Stimulated activated CD8-positive, alpha-beta memory T cell treated with anti-CD3 and anti-CD28 coated beads, Interleukin-12 subunit alpha, Interleukin-12 subunit beta, amount 100 ng/mL, for 24 hours (primary cell): ENCODE data around the gene HSF2BP.
"Not testable (repeated sequence)": the region's sequence is repeated elsewhere in the genome, so short reads cannot be mapped to it uniquely, and the experiment has no call there.

Experiments used
- DNase-seq: peaks from one replicate; pipeline ENCODE4 v3.0.0-alpha.2; 2020; ENCODE audit errors: extremely low read depth

HSF2BP gene

DNA sequence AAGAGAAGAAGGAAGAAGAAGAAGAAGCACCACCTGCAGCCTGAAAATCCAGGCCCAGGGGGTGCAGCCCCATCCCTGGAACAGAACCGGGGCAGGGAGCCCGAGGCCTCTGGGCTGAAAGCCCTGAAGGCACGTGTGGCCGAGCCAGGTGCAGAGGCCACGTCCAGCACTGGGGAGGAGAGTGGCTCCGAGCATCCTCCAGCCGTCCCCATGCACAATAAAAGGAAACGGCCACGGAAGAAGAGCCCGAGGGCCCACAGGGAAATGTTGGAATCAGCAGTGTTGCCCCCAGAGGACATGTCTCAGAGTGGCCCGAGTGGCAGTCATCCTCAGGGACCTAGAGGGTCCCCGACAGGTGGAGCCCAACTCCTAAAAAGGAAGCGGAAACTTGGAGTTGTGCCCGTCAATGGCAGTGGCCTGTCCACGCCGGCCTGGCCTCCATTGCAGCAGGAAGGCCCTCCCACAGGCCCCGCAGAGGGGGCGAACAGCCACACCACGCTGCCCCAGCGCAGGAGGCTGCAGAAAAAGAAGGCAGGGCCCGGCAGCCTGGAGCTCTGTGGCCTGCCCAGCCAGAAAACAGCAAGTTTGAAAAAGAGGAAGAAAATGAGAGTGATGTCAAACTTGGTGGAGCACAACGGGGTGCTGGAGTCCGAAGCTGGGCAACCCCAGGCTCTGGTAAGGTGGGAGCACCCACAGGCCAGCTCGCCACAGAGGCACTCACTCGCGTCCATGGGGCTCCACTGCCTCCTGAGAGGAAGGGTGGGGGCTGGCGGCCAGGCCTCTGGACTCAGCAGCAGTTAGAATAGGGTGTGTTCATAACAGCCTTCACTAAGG lies 28.5 kb upstream of the HSF2BP start:
- no peak for DNase-seq

DNA sequence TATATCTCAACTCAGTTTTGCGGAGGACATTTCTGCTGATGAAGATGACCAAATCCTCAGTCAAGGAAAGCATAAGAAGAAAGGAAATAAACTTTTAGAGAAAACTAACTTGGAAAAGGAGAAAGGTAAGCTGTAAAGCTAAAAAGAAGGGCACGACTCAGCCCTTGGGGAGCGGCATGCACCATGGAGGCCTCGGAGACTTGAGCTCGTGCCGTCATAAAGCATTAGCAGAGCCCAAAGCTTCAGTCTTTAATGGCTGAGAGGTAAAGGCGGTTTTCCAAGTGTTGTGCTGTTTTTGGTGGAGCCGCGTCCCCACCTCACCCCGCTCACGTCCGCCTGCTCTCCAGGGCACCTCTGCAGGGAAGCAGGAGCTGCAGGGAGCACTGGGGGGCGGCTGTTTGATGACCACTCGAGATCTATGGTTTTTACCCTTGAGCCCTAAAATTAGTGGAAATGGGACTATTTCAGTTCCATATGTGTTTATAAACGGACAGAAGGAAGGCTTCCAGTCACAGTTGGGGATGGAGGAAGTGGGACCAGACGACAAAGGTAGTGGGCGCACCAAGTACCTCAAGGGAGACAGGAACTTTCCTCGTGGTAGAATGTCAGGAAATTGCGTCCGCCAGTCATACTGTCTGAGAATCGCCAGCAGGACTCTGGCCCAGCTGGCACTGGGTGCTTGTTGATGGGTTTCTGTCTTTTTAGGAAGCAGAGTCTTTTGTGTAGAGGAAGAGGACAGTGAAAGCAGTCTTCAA lies 27.7 kb upstream of the HSF2BP start:
- no peak for DNase-seq

DNA sequence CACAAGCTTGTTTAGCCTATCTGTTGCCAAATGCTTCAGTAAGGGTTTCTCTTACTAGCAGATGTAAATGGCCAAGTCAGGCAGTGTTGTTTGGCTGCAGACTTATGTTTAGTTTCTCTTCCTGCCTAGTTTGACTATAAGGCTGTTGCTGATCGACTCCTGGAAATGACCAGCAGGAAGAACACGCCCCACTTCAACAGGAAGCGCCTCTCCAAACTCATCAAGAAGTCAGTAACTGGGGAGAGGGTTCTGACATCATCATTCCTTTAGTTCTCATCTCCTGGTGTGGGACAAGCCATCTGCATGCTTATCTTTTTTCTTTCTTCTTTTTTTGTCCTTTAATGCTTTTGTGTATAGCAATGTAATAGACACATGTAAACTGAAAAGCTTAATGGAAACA lies 25.1 kb upstream of the HSF2BP start:
- no peak for DNase-seq

DNA sequence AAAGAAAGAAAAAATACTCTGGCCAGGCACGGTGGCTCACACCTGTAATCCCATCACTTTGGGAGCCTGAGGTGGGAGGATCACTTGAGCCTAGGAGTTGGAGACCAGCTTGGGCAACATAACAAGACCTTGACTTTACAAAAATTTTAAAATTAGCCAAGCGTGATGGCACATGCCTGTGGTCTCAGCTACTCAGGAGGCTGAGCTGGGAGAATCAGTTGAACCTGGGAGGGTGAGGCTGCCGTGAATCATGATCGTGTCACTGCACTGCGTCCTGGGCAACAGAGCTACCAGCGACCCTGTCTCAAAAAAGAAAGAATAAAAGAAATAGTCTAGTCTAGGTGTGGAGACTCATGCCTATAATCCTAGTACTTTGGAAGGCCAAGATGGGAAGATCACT lies 22.4 kb upstream of the HSF2BP start:
- no peak for DNase-seq

- not testable (repeated sequence) for DNase-seq
Observed at GRCh38 chr21:43680421-43680820, 21.1 kb upstream of the HSF2BP start.

DNA sequence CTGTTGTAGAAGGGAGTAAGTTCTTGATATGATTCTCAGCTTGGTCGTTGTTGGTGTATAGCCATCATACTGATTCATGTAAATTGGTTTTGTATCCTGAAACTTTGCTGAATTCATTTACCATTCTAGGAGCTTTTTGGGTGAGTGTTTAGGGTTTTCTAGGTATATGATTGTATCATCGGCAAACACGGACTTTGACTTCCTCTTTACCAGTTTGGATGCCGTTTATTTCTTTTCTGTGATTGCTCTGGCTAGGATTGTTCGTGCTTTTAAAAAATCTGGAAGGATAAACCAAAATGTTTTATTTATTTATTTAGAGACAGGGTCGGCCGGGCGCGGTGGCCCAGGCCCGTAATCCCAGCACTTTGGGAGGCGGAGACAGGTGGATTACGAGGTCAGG lies 20.7 kb upstream of the HSF2BP start:
- no peak for DNase-seq

GRCh38 chr21:43676391-43676790 lies 17.1 kb upstream of the HSF2BP start:
- DNase-seq, result no peak

GRCh38 chr21:43675871-43676270 lies 16.6 kb upstream of the HSF2BP start:
- DNase-seq, result no peak

GRCh38 chr21:43669828-43670605 lies 10.7 kb upstream of the HSF2BP start:
- no peak for DNase-seq

DNA sequence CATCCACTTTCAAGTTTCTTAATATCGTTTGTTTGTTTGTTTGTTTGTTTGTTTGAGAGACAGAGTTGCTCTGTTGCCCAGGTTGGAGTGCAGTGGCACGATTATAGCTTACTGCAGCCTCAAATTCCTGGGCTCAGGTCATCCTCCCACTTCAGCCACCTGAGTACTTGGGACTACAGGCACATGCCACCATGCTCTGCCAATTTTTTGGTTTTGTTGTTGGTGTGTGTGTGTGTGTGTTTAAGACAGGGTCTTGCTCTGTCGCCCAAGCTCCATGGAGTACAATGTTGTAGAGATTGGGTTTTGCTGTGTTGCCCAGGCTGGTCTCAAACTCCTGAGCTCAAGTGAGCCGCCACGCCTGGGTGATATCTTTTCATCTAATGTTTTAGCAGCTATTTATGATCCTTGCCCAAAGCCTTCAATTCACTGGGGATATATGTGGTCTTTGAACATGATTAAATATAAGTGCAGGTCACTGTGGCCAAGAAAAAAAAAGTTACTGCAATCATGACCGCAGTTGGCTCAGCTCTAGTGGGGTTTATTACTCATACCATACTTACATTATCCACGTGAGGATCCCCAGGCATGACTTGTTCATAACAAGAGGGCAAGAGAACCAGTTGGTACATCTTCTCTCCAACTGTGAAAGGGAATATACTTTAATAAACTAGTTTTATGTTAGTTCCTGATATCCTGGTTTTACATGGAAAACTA lies 8.1 kb upstream of the HSF2BP start:
- DNase-seq, result no peak

DNA sequence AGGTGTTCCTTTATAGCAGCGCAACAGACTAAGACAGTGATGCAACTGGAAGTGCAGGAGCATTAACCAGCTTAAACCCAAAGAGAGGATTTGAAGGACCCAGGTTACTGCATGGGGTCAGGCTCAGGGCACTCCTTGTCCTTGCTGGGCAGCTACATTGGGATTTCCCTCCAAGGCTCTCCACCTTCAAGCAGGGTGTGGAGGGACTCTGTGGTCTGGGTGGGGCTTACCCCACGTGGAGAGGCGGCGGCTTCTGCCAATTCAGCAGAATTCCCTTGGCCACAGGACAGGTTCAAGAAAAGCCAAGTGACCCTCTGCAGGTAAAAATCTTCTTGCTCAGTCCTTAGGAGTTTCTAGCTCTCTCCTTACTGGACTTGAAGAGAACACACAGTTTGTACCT lies 6.6 kb upstream of the HSF2BP start:
- DNase-seq, result no peak

DNA sequence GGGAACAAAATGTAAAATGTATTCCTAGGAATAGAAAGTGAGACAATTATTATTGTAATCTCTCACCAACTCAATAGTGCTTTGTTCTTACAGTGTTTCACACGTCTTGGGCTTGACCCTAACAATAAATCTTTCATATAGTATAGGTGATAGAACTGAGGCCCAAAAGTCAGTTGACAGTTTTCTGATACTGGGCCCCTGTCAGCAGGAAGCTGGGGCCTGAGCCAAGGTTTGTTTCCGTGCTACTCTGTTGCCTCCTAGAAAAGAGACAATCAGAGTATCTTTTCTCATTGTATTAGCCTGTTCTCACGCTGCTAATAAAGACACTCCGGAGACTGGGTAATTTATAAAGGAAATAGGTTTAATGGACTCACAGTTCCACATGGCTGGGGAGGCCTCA lies 5.1 kb upstream of the HSF2BP start:
- DNase-seq, result no peak

DNA sequence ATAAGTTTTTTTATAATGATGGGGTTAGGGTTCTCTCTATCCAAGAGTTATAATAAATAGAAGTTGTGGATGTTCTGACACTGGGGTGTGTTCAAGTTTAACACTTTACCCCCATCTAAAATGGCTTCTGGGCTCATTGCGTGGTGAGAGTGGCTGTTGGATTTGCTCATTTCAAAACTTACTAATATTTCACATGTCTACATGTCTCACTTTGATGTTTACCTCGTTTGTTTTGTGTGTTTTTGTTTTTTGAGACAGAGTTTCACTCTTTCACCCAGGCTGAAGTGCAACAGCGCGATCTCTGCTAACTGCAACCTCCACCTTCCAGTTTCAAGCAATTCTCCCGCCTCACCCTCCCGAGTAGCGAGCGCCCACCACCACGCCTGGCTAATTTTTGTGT lies 3.7 kb upstream of the HSF2BP start:
- no peak for DNase-seq

DNA sequence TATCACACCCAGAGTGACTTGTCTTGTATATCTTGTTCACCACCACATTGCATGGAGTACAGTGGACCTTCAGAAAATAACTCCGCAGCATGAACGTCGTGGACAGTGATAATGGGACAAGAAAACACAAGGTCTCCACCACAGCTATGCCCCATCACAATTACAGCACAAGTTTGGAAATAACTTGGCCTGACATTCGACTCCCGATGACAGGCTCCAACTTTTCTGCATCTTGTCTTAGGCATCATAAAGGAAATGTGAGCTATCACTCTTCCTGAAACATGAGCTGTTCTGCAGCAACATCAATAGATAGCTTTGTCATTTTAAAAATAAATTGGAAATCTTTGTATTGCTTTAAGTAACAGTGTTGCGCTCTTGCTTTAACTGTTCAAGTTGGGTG lies 3.0 kb upstream of the HSF2BP start:
- no peak for DNase-seq

DNA sequence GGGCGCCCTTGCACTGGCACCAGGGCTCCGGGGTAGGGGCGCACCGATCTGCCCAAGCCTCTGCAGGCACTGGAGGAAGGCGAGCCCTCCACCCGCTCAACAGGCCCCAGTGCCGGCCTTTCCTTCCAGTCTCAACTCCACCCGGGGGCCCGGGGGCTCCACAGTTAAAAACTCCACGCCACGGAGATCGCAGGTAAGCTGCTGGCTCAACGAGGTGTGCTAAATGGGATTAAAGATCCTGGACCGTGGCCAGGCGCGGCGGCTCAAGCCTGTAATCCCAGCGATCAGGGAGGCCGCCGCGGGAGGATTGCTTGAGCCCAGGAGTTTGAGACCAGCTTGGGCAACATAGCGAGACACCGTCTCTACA lies 536 bp downstream of the HSF2BP start:
- no peak for DNase-seq

- no peak for DNase-seq
Observed at GRCh38 chr21:43658088-43658741, 1.1 kb downstream of the HSF2BP start.

DNA sequence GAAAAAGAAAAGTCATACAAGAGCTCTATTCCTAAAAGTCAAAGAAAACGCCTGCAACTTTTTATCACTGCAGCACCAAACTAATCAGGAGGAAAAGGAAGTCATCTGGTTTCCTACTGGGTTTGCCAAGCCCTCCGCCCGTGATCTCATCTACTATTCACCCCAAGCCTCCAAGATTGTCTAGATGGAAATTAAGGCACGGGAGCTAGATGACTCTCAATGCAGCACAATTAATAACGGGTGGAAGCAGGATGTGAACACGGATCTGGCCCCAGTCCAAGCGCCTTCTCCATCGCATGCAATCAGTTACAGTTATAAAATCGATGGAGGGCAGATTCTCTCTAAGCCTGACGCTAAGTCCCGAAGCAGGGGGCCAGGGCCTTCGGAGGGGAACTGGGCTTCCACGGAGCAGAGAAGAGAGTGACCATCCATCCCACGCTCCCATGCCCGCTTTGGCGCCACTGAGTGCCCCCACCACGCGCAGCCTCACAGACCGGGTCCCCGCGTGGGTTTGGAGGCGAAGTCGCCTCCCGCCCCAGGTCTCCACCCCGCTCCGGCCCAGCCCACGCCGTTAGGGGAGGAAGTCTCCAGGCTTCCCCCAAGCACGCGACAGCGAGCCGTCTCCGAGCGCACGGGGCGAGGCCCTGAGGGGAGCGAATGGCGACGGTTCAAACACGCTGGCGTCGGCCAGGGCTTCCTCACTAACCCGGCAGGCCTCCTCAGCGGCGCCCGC lies 1.8 kb downstream of the HSF2BP start:
- no peak for DNase-seq

DNA sequence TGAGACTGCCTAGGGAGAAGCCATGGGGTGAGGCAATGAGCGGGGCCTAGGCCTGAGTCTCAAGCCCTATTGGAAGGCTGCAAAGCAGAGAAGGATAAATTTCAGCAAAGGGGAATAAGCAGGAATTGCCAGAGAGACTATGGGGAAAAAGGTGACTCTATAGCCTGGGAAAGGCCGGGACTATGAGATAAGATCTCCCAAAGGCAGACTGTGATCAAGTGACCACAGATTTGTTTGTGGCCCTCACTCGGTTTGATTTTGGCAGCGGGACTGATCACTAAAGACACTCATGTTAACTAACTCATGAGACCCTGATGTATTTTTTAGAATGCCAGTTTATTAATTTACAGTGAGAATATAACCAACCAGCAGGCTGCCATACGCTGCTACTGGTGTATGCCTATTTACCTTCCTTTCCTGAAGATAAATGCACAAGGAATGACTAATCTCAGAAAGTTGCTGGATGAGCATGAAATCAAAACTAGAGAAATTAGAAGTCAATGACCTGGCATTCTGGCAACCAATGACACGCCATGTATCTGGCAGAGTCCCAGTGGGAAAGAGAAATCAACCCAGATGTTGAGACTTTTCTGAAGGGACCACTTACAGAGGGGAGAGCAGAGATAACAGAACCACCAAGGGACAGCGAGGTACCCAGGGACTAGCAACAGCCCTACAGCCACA lies 4.3 kb downstream of the HSF2BP start:
- DNase-seq, result no peak

GRCh38 chr21:43653626-43654025 lies 5.7 kb downstream of the HSF2BP start:
- no peak for DNase-seq

- no peak for DNase-seq
Observed at GRCh38 chr21:43652616-43653015, 6.7 kb downstream of the HSF2BP start.
